Stimulated activated effector memory CD8-positive, alpha-beta T cell treated with anti-CD3 and anti-CD28 coated beads, Interleukin-12 subunit alpha, Interleukin-12 subunit beta, amount 100 ng/mL, for 72 hours (primary cell): Measurements from ENCODE around the gene KAT2A.
"Not testable (repeated sequence)": the region's sequence is repeated elsewhere in the genome, so short reads cannot be mapped to it uniquely, and the experiment has no call there.

Source experiments
- ATAC-seq: fragments of 150-1000 bp; cut with Tn5 transposase; 2 replicates; pipeline ENCODE4 v1.10.0; 2021
- DNase-seq, 2 donors: peaks; one replicate each; pipeline ENCODE4 v3.0.0; 2021 to 2022; ENCODE audit warnings: low spot score in 2 of 2
- H3K27ac Mint-ChIP-seq: one replicate; pipeline ENCODE4 v1.8.0; 2022; ENCODE audit warnings: mild to moderate bottlenecking, mixed read lengths
- H3K36me3 Mint-ChIP-seq: one replicate; pipeline ENCODE4 v1.8.0; 2022; ENCODE audit warnings: mild to moderate bottlenecking, mixed read lengths
- H3K4me1 Mint-ChIP-seq: one replicate; pipeline ENCODE4 v1.8.0; 2022; ENCODE audit warnings: mixed read lengths
- H3K4me3 Mint-ChIP-seq: one replicate; pipeline ENCODE4 v1.8.0; 2022; ENCODE audit warnings: mild to moderate bottlenecking, mixed read lengths
- H3K9me3 Mint-ChIP-seq: one replicate; pipeline ENCODE4 v1.8.0; 2022; ENCODE audit warnings: mixed read lengths

The KAT2A gene

GRCh38 chr17:42120770-42121769 is at the start of gene KAT2A:
KAT2A (minus strand) TSS chr17:42121367; CDS start chr17:42121304, 63 bp downstream.
- H3K4me3 Mint-ChIP-seq = peak within 1 kb of the TSS; percentile 68
- peaks cover 57% of the 10 kb centered on the region for H3K36me3 Mint-ChIP-seq
- DNase-seq (peak; percentile 65 to 86), ATAC-seq (peak; percentile 93)
- peaks cover 41% of the 10 kb centered on the region for H3K4me1 Mint-ChIP-seq
- peak within 1 kb of the TSS; percentile 75 for H3K27ac Mint-ChIP-seq
- no peaks in the 10 kb centered on the region for H3K9me3 Mint-ChIP-seq

GRCh38 chr17:42169351-42169750 is 48.2 kb upstream of the KAT2A start:
- Mint-ChIP-seq H3K4me1 (no peaks in the 10 kb centered on the region), H3K27ac (no peak overlapping the region), H3K9me3 (no peaks in the 10 kb centered on the region), H3K4me3 (no peak overlapping the region), H3K36me3 (no peaks in the 10 kb centered on the region)
- no peak for ATAC-seq
- no peak for DNase-seq

GRCh38 chr17:42167807-42168206 is 46.6 kb upstream of the KAT2A start:
- Mint-ChIP-seq H3K27ac (peak overlapping the region; percentile 30), H3K4me1 (peaks cover 6% of the 10 kb centered on the region), H3K36me3 (no peaks in the 10 kb centered on the region), H3K9me3 (no peaks in the 10 kb centered on the region), H3K4me3 (no peak overlapping the region)
- no peak for DNase-seq
- ATAC-seq = no peak

GRCh38 chr17:42166196-42166763 is 45.1 kb upstream of the KAT2A start:
- Mint-ChIP-seq H3K9me3 (no peaks in the 10 kb centered on the region), H3K36me3 (no peaks in the 10 kb centered on the region), H3K4me1 (peaks cover 8% of the 10 kb centered on the region), H3K4me3 (no peak overlapping the region), H3K27ac (no peak overlapping the region)
- DNase-seq (no peak), ATAC-seq (no peak)

GRCh38 chr17:42165751-42166150 is 44.6 kb upstream of the KAT2A start:
- H3K4me3 Mint-ChIP-seq = no peak overlapping the region
- peaks cover 8% of the 10 kb centered on the region for H3K4me1 Mint-ChIP-seq
- ATAC-seq (no peak), DNase-seq (no peak)
- no peaks in the 10 kb centered on the region for H3K36me3 Mint-ChIP-seq
- no peak overlapping the region for H3K27ac Mint-ChIP-seq
- H3K9me3 Mint-ChIP-seq = no peaks in the 10 kb centered on the region

- Mint-ChIP-seq H3K9me3 (no peaks in the 10 kb centered on the region), H3K36me3 (no peaks in the 10 kb centered on the region), H3K27ac (no peak overlapping the region), H3K4me3 (no peak overlapping the region), H3K4me1 (peaks cover 8% of the 10 kb centered on the region)
- ATAC-seq = no peak
- DNase-seq = no peak
These were observed 42.7 kb upstream of the KAT2A start for GRCh38 chr17:42163696-42164407.

GRCh38 chr17:42163113-42163512 is 41.9 kb upstream of the KAT2A start:
- peak overlapping the region; percentile 32 for H3K27ac Mint-ChIP-seq
- H3K4me1 Mint-ChIP-seq = peaks cover 8% of the 10 kb centered on the region
- H3K4me3 Mint-ChIP-seq = no peak overlapping the region
- H3K9me3 Mint-ChIP-seq = no peaks in the 10 kb centered on the region
- DNase-seq = peak; percentile 44 to 76
- peak; percentile 57 for ATAC-seq
- H3K36me3 Mint-ChIP-seq = no peaks in the 10 kb centered on the region

GRCh38 chr17:42160531-42160910 is 39.4 kb upstream of the KAT2A start:
- no peak for ATAC-seq
- peaks cover 16% of the 10 kb centered on the region for H3K4me1 Mint-ChIP-seq
- no peak for DNase-seq
- H3K9me3 Mint-ChIP-seq = no peaks in the 10 kb centered on the region
- no peaks in the 10 kb centered on the region for H3K36me3 Mint-ChIP-seq
- H3K27ac Mint-ChIP-seq = no peak overlapping the region
- no peak overlapping the region for H3K4me3 Mint-ChIP-seq

GRCh38 chr17:42159796-42160530 is 38.8 kb upstream of the KAT2A start:
- DNase-seq (no peak), ATAC-seq (no peak)
- H3K9me3 Mint-ChIP-seq = no peaks in the 10 kb centered on the region
- peaks cover 16% of the 10 kb centered on the region for H3K4me1 Mint-ChIP-seq
- no peak overlapping the region for H3K27ac Mint-ChIP-seq
- H3K4me3 Mint-ChIP-seq = no peak overlapping the region
- no peaks in the 10 kb centered on the region for H3K36me3 Mint-ChIP-seq

- H3K4me3 Mint-ChIP-seq = peak overlapping the region; percentile 92
- H3K9me3 Mint-ChIP-seq = no peaks in the 10 kb centered on the region
- DNase-seq = no peak
- ATAC-seq = no peak
- H3K36me3 Mint-ChIP-seq = peaks cover 18% of the 10 kb centered on the region
- peaks cover 35% of the 10 kb centered on the region for H3K4me1 Mint-ChIP-seq
- peak overlapping the region; percentile 95 for H3K27ac Mint-ChIP-seq
These were observed 34.5 kb upstream of the KAT2A start for GRCh38 chr17:42155614-42156045.

- Mint-ChIP-seq H3K27ac (peak overlapping the region; percentile 95), H3K9me3 (no peaks in the 10 kb centered on the region), H3K36me3 (peaks cover 21% of the 10 kb centered on the region), H3K4me1 (peaks cover 35% of the 10 kb centered on the region), H3K4me3 (peak overlapping the region; percentile 92)
- DNase-seq = no peak
- ATAC-seq = no peak
These were observed 33.0 kb upstream of the KAT2A start for GRCh38 chr17:42153919-42154742.

- H3K4me3 Mint-ChIP-seq = no peak overlapping the region
- no peak for ATAC-seq
- no peak for DNase-seq
- no peaks in the 10 kb centered on the region for H3K9me3 Mint-ChIP-seq
- H3K27ac Mint-ChIP-seq = peak overlapping the region; percentile 65
- H3K36me3 Mint-ChIP-seq = peaks cover 76% of the 10 kb centered on the region
- peaks cover 39% of the 10 kb centered on the region for H3K4me1 Mint-ChIP-seq
These were observed 25.9 kb upstream of the KAT2A start for GRCh38 chr17:42146911-42147607.

- H3K9me3 Mint-ChIP-seq, ATAC-seq, H3K4me3 Mint-ChIP-seq, DNase-seq: not testable (repeated sequence)
- H3K4me1 Mint-ChIP-seq = peaks cover 47% of the 10 kb centered on the region
- H3K27ac Mint-ChIP-seq = peak overlapping the region; percentile 9
- H3K36me3 Mint-ChIP-seq = peaks cover 73% of the 10 kb centered on the region
These were observed 22.0 kb upstream of the KAT2A start for GRCh38 chr17:42143138-42143537.
